GM19023 (cell line): ENCODE results near the gene LYPD6.

Source experiments
- ATAC-seq: cut with Tn5 transposase; IDR thresholded peaks from one replicate; pipeline ENCODE4 v1.9.1; 2021; ENCODE audit warnings: mild to moderate bottlenecking, moderate library complexity; ENCODE audit not compliant: unreplicated experiment

LYPD6 gene

DNA sequence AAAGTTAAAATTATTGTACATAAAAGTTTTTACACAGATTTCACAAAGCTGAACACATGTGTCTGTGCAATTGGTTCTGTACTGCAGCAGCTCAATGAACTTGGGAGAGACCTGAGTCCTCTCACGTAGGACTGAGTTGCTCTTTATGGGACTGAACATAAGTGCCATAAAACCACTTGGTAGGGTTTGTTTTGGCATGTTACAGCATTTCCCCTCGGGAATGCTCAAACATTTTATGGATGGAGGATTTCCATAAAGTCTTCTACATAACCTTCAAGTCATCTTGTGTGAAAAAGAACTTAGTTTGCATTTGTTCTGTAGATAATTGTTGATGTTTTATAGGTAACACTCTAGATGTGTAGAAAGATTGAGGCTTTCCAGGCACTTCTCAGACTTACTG lies 15.9 kb downstream of the LYPD6 start:
- ATAC-seq = no peak

DNA sequence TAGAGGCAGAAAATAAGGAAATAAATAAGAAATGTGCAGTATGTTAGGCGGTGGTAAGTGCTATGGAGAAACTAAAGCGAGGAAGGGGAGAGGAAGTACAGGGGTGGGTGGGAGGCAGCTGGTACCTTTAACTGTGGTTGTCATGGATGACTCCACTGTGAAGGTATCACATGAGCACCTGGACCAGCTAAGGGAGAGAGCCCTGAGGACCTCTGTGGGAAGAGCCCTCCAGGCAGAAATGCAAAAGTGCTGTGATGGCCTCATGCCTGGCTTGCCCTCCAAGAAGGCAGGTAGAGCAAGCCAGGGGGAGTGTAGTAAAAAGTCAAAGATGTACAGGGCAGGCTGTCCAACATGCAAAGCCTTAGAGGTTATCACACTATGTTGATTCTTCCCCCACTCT lies 17.9 kb downstream of the LYPD6 start:
- ATAC-seq = no peak

DNA sequence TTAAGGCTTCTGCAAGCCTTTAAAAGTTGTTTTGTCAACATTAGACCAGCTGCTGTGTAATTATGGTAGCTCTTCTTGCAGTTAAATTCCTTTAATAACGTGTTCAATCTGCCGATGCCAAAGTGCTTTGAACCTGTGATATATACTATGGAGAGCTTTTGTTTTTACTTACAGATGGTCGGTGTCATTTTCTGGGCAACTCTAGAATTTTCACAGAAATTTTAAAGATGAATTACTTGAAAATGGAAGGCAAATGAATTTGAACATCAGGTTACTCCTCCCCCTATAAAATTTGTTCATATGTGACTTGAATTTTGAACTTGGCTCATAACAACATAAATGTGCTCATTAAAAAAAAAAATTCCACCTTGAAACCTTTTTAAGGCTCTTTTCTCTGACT lies 23.0 kb downstream of the LYPD6 start:
- ATAC-seq = no peak

DNA sequence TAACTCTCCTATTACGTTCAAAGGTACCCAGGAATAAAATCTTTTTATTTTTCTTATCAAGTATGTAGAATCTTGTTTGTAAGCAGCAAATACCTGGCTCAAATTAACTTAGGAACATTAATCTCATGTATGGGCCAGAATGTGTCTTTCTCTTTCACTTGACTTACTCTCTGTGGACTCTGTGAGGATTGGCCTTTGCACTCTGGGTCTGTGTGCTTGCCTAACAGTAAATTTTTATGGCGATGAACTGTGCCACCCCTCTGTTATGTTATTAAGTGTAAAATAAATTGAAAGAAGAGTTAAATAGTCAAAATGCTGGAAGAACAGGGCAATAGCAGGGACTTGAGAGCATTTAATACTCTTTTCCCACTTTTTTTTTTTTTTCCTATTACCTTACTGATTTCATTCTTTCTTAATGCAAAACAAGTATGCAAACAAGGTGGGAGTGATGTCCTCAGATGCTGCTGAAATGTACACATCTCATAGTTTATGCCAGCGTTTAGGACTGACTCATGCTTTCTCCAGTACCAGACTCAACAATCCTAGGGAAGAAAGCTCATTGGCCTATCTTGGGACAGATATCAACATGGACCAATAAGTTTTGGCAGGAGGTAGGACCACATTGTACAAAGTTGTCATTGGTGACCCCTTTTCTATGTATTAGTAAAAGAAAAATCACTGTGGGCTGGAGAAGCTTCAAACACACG lies 25.5 kb downstream of the LYPD6 start:
- ATAC-seq = no peak

DNA sequence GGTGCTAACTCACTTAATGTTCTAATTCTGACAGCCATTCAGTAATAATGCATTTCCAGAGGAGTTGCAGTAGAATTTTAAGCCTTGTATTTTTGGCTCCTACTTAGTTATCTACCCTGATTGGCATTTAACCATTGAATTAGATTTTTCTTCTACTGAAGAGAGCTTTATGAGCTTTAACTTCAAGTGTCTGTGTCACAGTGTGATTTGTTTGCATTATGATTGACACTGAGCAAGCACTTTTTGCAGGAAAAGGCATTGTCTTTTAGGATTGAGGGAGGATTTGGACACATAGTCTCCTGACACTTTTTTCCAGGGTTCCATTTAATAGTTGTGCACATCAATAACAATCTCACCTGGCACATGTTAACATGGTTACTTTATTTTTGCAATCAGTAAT lies 26.7 kb downstream of the LYPD6 start:
- no peak for ATAC-seq

DNA sequence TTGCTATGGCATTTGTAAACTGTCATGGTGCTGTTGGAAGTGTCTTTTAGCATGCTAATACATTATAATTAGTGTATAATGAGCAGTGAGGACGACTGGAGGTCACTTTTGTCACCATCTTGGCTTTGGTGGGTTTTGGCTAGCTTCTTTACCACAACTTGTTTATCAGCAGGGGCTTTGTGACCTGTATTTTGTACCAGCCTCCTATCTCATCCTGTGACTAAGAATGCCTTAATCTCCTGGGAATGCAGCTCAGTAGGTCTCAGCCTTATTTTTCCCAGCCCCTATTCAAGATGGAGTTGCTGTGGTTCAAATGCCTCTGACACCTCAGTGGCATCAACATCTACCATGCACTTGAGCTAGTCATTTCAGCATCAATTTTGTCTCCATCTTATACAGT lies 29.7 kb downstream of the LYPD6 start:
- no peak for ATAC-seq

DNA sequence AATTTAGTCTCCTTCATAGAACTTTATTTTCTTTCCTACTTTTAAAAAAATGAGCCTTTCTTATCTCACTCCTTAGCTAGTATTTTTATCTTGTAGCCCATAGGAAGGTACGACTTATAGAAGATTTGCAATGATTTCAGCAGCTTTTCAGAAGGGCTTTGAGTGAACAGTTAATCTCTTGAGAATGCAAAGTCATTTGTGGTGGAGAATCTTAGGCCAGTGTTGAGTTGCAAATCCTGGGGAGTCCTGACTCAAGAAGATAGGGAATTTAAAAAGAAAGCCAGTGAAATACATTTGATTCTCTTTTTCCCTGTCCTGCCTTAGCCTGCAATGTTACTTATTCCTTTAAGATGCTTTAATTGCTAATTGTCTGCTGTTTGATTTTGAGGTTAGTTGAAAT lies 33.6 kb downstream of the LYPD6 start:
- ATAC-seq = no peak

DNA sequence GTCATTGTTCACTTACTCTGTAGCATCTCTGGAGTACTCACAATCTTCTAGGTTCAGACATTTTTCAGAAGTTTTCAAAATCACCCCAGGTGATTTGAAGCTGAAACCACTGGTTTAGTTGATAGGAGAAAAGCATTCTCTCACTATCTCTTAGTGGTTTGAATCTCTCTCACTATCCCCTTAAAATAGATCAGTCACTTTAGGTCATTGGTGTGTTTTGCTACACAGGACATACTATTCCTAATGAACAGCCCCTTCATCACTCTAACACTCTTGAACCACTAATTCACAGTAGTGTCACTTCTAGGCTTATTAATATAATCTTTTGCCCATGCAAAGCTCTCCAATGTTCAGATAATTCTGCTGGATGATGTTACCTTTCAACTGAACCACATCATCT lies 34.5 kb downstream of the LYPD6 start:
- ATAC-seq = no peak

DNA sequence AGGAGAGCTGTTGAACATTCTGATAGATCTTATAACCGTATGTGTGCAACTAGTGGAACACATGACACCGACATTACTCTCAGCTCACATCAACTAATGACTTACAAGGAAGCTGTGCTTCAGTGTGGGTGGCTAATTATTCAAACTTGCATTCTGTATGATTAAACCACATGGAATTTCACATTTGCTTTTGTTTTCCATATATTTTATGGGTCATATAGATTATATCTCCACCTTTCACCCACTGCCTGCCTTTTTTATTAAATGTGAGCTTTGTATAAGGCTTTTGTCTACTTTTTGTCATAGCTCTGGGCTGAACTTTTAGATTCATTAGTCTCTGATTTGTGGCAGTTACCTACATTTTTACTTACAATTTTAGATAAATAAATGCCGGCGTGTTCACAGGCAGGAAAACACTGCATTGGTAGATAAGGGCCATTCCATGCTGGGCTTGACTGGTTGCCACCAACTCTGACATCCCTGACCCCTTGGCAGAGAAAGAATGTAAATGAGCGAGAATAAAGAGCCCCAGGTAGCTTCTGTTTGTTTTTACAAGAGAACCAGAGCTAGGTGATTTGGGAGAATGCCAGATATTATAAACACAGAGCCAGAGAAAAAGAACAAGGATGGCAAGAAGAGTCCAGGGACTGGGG lies 35.7 kb downstream of the LYPD6 start:
- ATAC-seq = no peak

DNA sequence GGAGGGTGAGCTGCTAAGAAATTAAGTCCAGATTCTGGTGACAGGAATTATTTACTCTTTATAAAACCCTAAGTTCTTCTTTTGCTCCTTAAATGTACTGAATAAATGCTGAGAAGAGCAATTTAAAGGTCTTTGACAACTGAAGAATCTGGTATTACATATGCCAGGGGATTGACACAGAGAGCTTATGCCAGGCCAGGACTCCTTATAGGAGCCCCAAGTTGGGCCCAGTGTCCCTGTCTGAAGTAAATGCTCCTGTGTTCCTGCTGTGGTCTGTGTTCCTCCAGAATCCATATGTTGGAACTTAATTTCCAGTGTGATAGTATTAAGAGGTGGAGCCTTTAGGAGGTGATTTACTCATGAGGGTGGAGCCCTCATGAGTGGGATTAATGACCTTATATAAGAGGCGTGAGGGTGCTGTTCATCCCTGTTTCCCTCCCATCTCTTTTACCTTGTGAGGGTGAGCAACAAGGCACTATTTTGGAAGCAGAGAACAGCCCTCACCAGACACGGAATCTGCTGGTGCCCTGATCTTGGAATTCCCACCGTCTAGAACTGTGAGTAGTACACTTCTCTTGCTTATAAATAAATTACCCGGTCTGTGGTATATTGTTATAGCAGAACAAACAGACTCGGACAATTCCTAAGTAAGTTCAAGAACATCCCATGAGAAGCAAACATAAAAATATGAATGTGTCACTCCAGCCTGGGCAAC lies 39.8 kb downstream of the LYPD6 start:
- ATAC-seq = no peak

DNA sequence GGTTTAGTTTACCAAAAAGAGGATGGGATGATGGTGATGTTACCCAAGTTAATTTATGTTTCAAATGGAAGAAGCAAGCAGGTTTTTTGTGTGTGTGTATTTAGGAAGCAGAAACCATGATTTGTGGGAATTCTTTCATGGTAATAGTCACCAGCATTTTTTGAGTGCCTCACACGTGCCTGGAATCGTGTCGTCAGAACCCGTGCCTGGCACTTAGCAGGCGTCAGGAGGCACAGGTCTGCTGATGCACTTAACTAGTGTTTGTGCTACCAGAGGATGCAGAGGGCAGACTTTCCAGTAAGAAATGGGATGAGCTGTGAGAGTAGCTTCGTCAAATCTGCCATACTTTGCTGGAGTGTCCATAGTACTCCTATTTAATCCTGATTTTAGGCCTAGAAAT lies 41.1 kb downstream of the LYPD6 start:
- ATAC-seq = no peak

DNA sequence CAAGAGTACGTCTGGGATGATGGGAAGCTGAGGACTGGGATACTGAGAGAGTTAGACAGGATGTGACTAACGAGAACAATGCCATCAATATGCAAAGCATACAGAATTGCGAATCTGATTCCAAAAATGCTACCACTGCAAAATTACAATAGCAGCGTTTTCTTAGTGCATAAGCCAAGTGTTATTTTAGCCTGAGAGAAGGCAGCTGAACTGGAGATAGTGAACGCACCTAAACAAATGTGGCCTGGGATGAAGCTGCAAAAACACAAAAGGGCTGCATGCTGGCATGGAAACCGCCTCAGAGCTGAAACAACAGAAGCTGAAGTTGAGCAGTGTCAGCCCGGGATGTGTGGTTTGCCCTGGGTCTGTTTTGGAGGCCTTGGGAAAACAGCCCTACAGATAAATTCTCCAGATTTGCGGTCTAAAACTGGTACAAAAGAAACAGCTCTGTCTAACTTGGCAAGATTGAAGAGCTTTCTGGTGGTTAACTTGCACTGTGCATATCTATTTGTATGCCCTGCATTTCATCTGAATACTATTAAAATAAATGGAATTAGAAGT lies 45.5 kb downstream of the LYPD6 start:
- ATAC-seq = no peak

DNA sequence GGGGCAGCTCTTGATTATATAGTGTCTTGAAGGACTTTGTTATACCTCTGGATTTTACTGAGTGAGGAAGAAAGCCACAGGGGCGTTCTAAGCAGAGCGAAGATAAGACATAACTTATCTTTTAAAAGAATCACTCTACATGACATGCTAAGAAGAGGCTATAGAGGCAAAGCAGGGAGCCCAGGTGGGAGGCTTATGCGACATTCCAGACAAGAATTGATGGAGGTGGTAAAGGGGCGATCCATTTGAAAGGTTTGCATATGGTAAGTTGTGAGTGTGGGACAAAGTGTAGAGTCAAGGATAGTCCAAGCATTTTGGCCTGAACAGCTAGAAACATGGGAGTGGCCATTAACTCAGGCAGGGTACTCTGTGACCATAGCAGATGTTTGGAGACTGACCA lies 49.8 kb downstream of the LYPD6 start:
- ATAC-seq = no peak

DNA sequence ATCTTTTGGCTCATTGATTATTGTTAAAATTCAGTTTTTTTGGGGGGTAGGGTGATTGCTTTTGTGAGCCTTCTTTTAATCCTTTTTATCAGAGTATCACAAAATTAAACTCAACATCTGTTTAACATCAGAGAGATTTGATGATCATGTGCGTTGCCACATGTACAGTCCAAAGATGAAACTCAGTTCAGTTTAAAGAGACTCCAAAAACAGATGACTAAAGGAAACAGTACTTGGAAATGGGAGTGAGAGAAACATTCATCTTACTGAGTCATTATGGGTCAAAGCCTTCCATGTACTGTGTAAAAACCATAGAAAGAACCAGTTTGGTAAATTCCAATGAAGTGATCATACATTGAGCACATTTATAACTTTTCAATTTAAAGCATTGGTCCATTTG lies 53.0 kb downstream of the LYPD6 start:
- no peak for ATAC-seq

DNA sequence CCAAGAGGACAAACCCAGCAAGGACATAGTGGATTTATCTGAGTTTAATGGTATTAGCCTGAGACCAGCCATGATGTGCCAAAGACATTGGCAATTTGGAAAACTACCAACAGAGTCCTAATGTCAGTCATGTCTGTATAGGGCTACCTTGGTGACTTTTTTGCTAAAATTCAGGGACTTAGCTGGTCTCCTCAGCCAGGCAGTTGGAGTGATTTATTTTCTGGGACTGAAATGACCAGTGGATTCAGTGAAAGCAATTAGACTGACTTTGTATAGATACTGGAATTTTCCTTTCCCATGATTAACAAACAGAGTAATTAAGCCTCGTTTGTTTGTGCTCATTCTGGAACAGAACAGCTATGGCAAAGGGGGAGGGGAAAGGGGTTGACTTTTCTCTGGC lies 55.0 kb downstream of the LYPD6 start:
- ATAC-seq = no peak

DNA sequence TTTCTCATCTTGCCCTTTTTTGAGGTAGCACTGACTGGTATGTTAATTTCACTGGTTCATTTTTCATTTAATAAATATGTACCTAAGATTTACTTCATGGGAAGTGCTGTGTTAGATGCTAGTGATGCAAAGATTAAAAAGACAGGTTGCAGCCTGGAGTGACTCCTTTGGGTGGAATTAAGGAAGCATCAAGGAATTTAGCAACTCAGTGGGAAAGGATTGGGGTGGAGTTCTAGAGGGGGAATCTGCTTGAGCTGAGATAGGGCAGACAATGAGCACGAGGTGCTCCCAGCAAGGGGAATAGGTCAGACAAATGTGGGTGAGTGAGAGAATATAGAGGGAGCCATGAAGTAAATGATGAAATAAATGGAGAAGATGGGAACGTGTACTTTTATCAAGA lies 57.0 kb downstream of the LYPD6 start:
- ATAC-seq = no peak

DNA sequence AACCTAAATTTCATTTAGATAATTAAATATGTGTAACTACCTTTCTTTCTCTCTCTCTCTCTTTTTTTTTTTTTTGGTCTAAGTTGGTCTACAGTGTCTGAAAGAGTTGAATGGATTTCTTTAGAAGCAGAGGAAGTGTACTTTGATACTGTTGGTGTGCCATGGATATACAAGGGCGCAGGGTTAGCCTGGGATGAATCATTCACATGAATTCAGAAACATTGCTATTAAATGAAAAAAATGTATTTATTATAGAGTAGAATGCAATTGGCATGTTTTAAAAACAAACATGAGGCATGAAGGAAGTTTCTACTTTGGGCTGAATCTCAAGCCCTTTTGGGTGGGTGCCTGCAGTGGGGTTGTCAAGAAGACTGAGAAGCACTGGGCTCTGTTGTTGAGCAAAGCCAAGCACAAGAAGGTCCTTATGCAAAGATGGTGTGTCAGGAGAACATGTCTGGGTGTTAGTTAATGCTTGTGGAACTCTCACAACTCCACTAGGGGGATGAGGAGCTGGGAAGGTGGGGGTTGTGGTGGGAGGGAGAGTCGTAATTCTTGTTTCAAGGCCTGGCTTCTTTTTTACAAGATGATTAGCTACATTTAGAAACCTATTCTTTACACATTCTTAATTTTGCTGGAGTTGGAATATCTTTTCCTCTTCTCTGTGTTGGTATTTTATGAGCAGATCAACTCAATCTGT lies 57.9 kb downstream of the LYPD6 start:
- ATAC-seq = no peak

DNA sequence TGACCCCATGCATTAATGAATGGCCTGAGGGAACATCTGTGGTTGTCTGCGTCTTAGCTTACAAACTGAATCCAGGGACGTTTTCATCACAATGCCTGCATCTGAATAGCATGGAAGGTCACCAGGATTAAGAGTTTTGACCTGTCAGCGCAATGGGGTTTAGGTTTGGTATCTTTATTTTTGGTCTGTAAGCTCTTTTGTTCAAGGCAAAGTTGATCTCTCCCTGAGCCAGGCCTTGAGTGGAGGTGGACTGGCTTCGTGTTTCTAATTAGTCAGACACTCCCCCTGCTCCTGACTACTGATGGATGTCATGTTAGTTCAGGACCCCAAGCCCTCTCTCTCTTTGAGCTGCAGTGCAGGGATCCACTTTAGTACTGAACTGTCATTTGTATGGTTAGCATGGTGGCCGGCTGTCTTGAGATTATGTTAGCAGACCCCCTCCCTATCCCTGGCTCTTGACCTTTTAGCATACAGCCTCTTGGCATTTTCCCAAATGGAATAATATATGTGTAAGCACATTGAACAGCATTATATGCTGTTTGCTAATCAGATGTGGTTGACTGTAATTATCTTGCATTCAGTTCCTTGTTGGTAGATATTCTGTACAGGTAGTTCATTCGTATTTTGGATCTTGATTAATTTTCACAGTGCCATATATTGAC lies 59.2 kb downstream of the LYPD6 start:
- no peak for ATAC-seq

DNA sequence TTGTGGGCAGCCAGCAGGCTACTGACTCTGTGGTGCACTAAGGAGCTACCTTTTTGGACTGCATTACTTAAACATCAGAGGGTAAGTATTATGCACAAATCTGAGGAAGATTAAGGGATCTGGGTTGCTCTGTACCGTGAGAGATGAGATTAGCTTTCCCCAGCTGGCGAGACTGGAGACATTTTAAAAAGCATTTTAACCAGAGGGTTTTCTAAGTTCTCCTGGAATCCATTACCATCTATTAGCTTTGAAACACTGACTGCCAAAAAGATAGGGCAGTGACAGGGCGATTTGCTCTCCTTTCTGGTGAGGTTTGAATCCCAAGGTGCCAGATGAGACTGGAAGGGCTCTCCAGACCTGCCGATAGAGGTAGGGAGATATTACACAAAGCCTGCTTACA lies 63.2 kb downstream of the LYPD6 start:
- ATAC-seq = no peak

DNA sequence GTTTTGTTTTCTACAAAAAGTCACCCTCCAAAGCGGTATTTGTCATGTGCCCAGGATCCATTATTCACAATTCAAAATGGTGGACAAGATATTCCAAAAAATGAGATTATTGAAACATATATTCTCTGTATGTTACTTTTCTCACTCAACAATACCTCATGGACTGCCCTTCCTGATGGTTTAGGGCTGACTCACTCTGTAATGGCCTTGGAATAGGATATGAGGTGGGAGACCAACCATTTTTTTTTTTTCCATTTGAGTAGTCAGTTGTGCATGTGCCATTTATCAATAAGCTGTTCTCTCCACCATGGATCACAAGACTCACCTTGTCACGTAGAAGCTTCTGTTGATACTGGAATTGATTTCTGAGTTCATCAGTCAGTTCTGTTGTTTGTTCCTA lies 64.5 kb downstream of the LYPD6 start:
- no peak for ATAC-seq
